ENCODE data around the gene RPS15. TPM values are rescaled to one million over a fixed set of nuclear protein-coding genes. Genes with fewer than 3 reads are reported as not detected.
"Not testable (repeated sequence)": the region's sequence is repeated elsewhere in the genome, so short reads cannot be mapped to it uniquely, and the experiment has no call there.

RPS15 gene
- total and polyA plus RNA-seq, 10 of the 15 experiments (the other 5 are each of a cell fraction or from before 2014, with no cell fraction given), result 559 to 3,158 (median 1,413) TPM

DNA sequence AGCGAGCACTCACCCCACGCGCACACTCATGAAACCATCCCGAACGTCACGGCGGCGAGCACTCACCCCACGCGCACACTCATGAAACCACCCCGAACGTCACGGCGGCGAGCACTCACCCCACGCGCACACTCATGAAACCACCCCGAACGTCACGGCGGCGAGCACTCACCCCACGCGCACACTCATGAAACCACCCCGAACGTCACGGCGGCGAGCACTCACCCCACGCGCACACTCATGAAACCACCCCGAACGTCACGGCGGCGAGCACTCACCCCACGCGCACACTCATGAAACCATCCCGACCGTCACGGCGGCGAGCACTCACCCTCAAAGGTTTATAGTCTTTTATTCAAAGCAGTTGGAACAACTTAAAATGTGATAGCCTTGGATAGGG lies 18.1 kb upstream of the RPS15 start:
- SMC1A ChIA-PET (ENCODE audit: uncharacterized antibody, unreplicated experiment); H3K9ac ChIP-seq (ENCODE audit: control insufficient read depth, insufficient read depth, low read length); intact Hi-C loops (cut with micrococcal nuclease; ENCODE audit: unreplicated experiment); ATAC-seq; H4K20me1 ChIP-seq (ENCODE audit: control insufficient read depth, insufficient read depth); in situ Hi-C loops (cut with MboI); H3K27me3 ChIP-seq (replicated peaks in 1 of 2; ENCODE audit: control insufficient read depth in 2 of 2, insufficient read depth in 2 of 2, low read length in 1 of 2); H3K4me2 ChIP-seq (ENCODE audit: control insufficient read depth, insufficient read depth); CTCF ChIA-PET; H3K4me3 ChIP-seq; H3K9me3 ChIP-seq (replicated peaks; ENCODE audit: control insufficient read depth, insufficient read depth, low read length); H3K27ac ChIP-seq (ENCODE audit: control insufficient read depth, insufficient read depth); DNase-seq (ENCODE audit: low read depth, low spot score); H3K4me1 ChIP-seq (ENCODE audit: control insufficient read depth, insufficient read depth, low read length); H2AFZ ChIP-seq (ENCODE audit: control insufficient read depth, low read depth, low read length); BruUV-seq (replicated peaks); RAD21 ChIA-PET (ENCODE audit: unreplicated experiment); FAIRE-seq: not testable (repeated sequence)
- H3K36me3 ChIP-seq (ENCODE audit: control insufficient read depth in 2 of 2, insufficient read depth in 2 of 2, low read length in 1 of 2), result peaks cover 23 to 55% of the 10 kb centered on the region in 2 experiments; a peak in 3 of 4 replicates
- 95% methylated on average over 23 of the region's 43 CpGs for WGBS (ENCODE audit: insufficient coverage, insufficient replicate concordance, low lambda C conversion rate, missing lambda C conversion rate)
- POLR2A ChIA-PET, result interaction anchor here (0.6 kb wide), 1 partner anchor 24 kb away, joined by 5 read pairs; no protein-coding TSS in a partner anchor
- 0 out of 2 replicates have a peak, but pooled peaks have one; percentile 6 for TF ChIP-seq TCF3 (IDR thresholded peaks at IDR 0.05; ENCODE audit: borderline replicate concordance, insufficient read depth, low read depth, low read length)
- H3K79me2 ChIP-seq (ENCODE audit: control insufficient read depth, insufficient read depth, low read length), result peaks cover 32% of the 10 kb centered on the region

DNA sequence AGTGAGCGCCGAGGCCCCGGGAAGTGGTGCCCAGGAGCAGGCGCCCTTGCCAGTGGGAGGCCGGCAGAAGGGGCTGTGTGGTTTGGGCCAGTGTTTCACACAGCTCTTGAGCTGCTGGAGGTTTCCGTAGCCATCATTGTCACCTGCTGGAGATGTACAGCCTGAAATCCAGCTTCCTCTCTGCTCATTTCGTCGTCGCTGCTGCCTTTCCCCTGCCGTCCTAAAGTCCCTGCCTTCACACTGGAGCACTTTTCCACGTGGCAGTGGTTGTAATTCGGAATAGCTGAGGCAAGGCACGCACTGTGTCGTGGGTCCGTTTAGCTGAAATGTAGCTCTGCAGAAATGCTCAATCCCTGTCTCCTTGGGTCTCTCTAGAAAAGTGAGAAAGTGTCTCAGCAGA lies 17.6 kb upstream of the RPS15 start:
- Histone ChIP-seq H3K9me3 (replicated peaks; ENCODE audit: control insufficient read depth, insufficient read depth, low read length) (no peaks in the 10 kb centered on the region), H3K79me2 (ENCODE audit: control insufficient read depth, insufficient read depth, low read length) (peaks cover 27% of the 10 kb centered on the region), H3K27me3 (replicated peaks in 1 of 2; ENCODE audit: control insufficient read depth in 2 of 2, insufficient read depth in 2 of 2, low read length in 1 of 2) (no peaks in the 10 kb centered on the region), H4K20me1 (ENCODE audit: control insufficient read depth, insufficient read depth) (peaks cover 7% of the 10 kb centered on the region), H3K9ac (ENCODE audit: control insufficient read depth, insufficient read depth, low read length) (no peak overlapping the region), H3K4me1 (ENCODE audit: control insufficient read depth, insufficient read depth, low read length) (no peaks in the 10 kb centered on the region), H3K27ac (ENCODE audit: control insufficient read depth, insufficient read depth) (no peak overlapping the region), H2AFZ (ENCODE audit: control insufficient read depth, low read depth, low read length) (no peak overlapping the region), H3K36me3 (ENCODE audit: control insufficient read depth in 2 of 2, insufficient read depth in 2 of 2, low read length in 1 of 2) (peaks cover 25 to 58% of the 10 kb centered on the region in 2 experiments; a peak in 3 of 4 replicates), H3K4me2 (ENCODE audit: control insufficient read depth, insufficient read depth) (no peak overlapping the region), H3K4me3 (no peak overlapping the region)
- POLR2A ChIA-PET, result interaction anchor here (0.6 kb wide), 2 partner anchors 24 to 352 kb away, joined by 4 to 5 read pairs; no protein-coding TSS in a partner anchor
- WGBS (ENCODE audit: insufficient coverage, insufficient replicate concordance, low lambda C conversion rate, missing lambda C conversion rate), result 97% methylated on average over 15 of the region's 15 CpGs
- TF ChIP-seq HDGF (IDR thresholded peaks at IDR 0.05) (no peak), POLR2A (IDR thresholded peaks at IDR 0.05; ENCODE audit: low read depth, low read length) (0 out of 2 replicates have a peak, but pooled peaks have one; percentile 30)
- DNase-seq (ENCODE audit: low read depth, low spot score) (no peak), ATAC-seq (no peak), FAIRE-seq (no peak)
- CTCF ChIA-PET, result no interaction called here
- SMC1A ChIA-PET (ENCODE audit: uncharacterized antibody, unreplicated experiment), result interaction anchor here (1.1 kb wide), 1 partner anchor 17 kb away, joined by 3 read pairs; no protein-coding TSS in a partner anchor
- in situ Hi-C loops (cut with MboI) (no loop called here), intact Hi-C loops (cut with micrococcal nuclease; ENCODE audit: unreplicated experiment) (no loop called here)
- no TSS peak for BruUV-seq (replicated peaks)
- RAD21 ChIA-PET (ENCODE audit: unreplicated experiment), result no interaction called here
